PC-9 (cell line): Measurements from ENCODE around the gene PTDSS2.

ENCODE experiments used
- CTCF ChIP-seq: fragments of 200-600 bp; sonication (generic); conservative IDR thresholded peaks from 2 replicates; pipeline ENCODE4 v1.6.1; 2017; ENCODE audit warnings: mixed run types, antibody characterized with exemption, mild to moderate bottlenecking, moderate library complexity
- EZH2 ChIP-seq: fragments of 200-600 bp; sonication (generic); IDR thresholded peaks from 2 replicates; pipeline ENCODE4 v1.8.0; 2017; ENCODE audit warnings: antibody characterized with exemption, low read depth

- TF ChIP-seq CTCF: no peak
- no peak for TF ChIP-seq EZH2
These were observed 23.3 kb downstream of the PTDSS2 start for GRCh38 chr11:473415-473814.
